NK-92 (cell line): ENCODE data around the gene LAX1.
A peak's percentile ranks its signal among the peaks of the same experiment; 100 is the strongest.
"Not testable (repeated sequence)": the region's sequence is repeated elsewhere in the genome, so short reads cannot be mapped to it uniquely, and the experiment has no call there.

Source experiments
- DNase-seq: peaks from one replicate; lab custom pipeline; 2025; ENCODE audit not compliant: unreplicated experiment; lab: John Stamatoyannopoulos, UW

The LAX1 gene

GRCh38 chr1:203768256-203768655, 3.3 kb downstream of the LAX1 start:
- DNase-seq: no peak

GRCh38 chr1:203769505-203770343, 4.7 kb downstream of the LAX1 start:
- no peak for DNase-seq

GRCh38 chr1:203771901-203772301, 6.9 kb downstream of the LAX1 start:
- no peak for DNase-seq

GRCh38 chr1:203772836-203773235, 7.9 kb downstream of the LAX1 start:
- no peak for DNase-seq

- DNase-seq: no peak
Observed at GRCh38 chr1:203776636-203777035, 11.7 kb downstream of the LAX1 start.

- no peak for DNase-seq
Observed at GRCh38 chr1:203777596-203777995, 12.6 kb downstream of the LAX1 start.

- no peak for DNase-seq
Observed at GRCh38 chr1:203778146-203778545, 13.2 kb downstream of the LAX1 start.

GRCh38 chr1:203778789-203779188, 13.8 kb downstream of the LAX1 start:
- DNase-seq: no peak

- DNase-seq: no peak
Observed at GRCh38 chr1:203781962-203782361, 17.0 kb downstream of the LAX1 start.

GRCh38 chr1:203789966-203790365, 25.0 kb downstream of the LAX1 start:
- DNase-seq: no peak

- no peak for DNase-seq
Observed at GRCh38 chr1:203791498-203791897, 26.5 kb downstream of the LAX1 start.

- no peak for DNase-seq
Observed at GRCh38 chr1:203792486-203792885, 27.5 kb downstream of the LAX1 start.

GRCh38 chr1:203793561-203793960, 28.6 kb downstream of the LAX1 start:
- DNase-seq: not testable (repeated sequence)

GRCh38 chr1:203794764-203795440, 29.9 kb downstream of the LAX1 start:
- DNase-seq: no peak

- peak; percentile 93 for DNase-seq
Observed at GRCh38 chr1:203795441-203796235, 30.7 kb downstream of the LAX1 start, which contains the start of the genes ZBED6 and ZC3H11A. Gene ZBED6, plus strand, starts transcription at chr1:203795623. Its CDS starts 1,900 bp downstream, at chr1:203797523. Gene ZC3H11A, plus strand, starts transcription at chr1:203795623. Its CDS starts 21,448 bp downstream, at chr1:203817071.

GRCh38 chr1:203796236-203796605, 31.2 kb downstream of the LAX1 start:
- DNase-seq: no peak

GRCh38 chr1:203797216-203797615, 32.2 kb downstream of the LAX1 start:
- no peak for DNase-seq

GRCh38 chr1:203797948-203798655, 33.1 kb downstream of the LAX1 start:
- no peak for DNase-seq

- no peak for DNase-seq
Observed at GRCh38 chr1:203799157-203799556, 34.2 kb downstream of the LAX1 start.

GRCh38 chr1:203799971-203800370, 35.0 kb downstream of the LAX1 start:
- DNase-seq: no peak

- no peak for DNase-seq
Observed at GRCh38 chr1:203805689-203806088, 40.7 kb downstream of the LAX1 start.
